ENCODE results near the gene KCNMB2. TPM values are rescaled to one million over a fixed set of nuclear protein-coding genes. Genes with fewer than 3 reads are reported as not detected.
A peak's percentile ranks its signal among the peaks of the same experiment; 100 is the strongest.

The KCNMB2 gene
- 1 to 10 TPM in 2 of 4 donors, under 1 TPM in 1, not detected in 1; 0.06 to 3.9 (median 1.4) TPM for polyA plus RNA-seq
- long read RNA-seq, donor 1, result 0 reads
- long read RNA-seq, donor 2, partial matches to known transcripts, result 0 of 1 reads
- long read RNA-seq, donor 2, other reads (novel, unspliced or antisense), result 0 of 1 reads
- long read RNA-seq, donor 3, partial matches to known transcripts, result 0 of 1 reads
- long read RNA-seq, donor 3, other reads (novel, unspliced or antisense), result 0 of 1 reads
- long read RNA-seq, donor 4, result 0 reads
- long read RNA-seq, donor 5, result 0 reads
- long read RNA-seq, donor 6, partial matches to known transcripts, result 0 of 1 reads
- long read RNA-seq, donor 6, other reads (novel, unspliced or antisense), result 0 of 1 reads
- long read RNA-seq, donor 7, result 0 reads
- long read RNA-seq, donor 8, result 0 reads
- long read RNA-seq, donor 9, partial matches to known transcripts, result 0 of 1 reads
- long read RNA-seq, donor 9, other reads (novel, unspliced or antisense), result 0 of 1 reads
- long read RNA-seq, donor 10, partial matches to known transcripts, result 0 of 3 reads
- long read RNA-seq, donor 10, other reads (novel, unspliced or antisense), result 0 of 3 reads

DNA sequence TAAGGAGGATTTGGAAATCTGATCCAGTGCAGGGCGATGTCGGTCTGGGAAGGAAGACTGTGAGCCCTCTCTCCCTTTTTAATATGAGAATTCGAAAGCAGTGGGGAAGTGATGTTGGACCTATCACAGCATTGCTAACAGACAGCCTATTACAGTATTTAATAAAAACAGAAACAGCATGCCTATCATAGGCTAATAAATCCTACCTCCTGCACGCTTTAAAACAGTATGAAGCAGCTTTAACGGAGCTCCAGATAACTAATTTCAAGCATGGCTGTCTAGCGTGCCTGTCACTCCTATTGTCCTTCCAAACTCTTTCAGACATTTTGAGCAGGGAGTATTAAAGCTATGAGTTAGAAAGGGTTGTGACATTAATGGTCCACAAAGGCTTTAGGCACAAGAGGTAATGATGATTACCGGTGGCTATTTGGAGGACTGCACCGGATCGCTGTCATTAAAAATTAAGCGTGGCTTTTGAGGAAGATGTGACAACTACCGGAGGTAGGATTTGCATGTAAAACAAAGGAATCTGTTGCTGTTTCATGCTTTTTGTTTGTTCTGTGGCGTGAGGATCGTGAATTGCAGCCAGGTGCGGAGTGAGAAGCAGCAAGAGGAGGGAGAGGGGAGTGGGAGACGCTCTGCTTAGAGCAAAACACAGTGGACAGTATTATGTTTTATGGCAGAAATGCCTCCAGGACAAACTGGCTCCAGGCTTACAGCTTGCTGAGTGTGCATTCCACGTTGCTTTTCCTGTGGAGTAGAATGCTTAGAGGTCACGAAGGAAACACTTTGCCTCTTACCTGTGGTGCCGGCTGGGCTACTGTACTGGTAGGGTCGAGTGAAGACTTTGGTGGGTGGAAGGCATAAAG is at the start of gene KCNMB2:
KCNMB2 (plus strand) TSS at position 226 of the 869 bp plus-strand sequence.
- DNase-seq, result peak; percentile 19 to 48
- FAIRE-seq, result no peak
- H3K4me3 ChIP-seq (ENCODE audit: low read depth in 1 of 3, low read length in 3 of 3), result peak within 1 kb of the TSS in 2 of 3 donors; percentile 29 to 42

GRCh38 chr3:178486903-178487302 is 49.3 kb upstream of the KCNMB2 start:
- DNase-seq, result no peak
- no peaks in the 10 kb centered on the region for H3K4me1 ChIP-seq (ENCODE audit: control insufficient read depth in 3 of 3, insufficient read depth in 2 of 3, low read depth in 1 of 3, low read length in 2 of 3)

More for the DNA sequence above, at the start of gene KCNMB2:
- Histone ChIP-seq H3K4me1 (ENCODE audit: control insufficient read depth in 3 of 3, insufficient read depth in 2 of 3, low read depth in 1 of 3, low read length in 2 of 3) (peaks cover 0 to 2% (median 0%) of the 10 kb centered on the region in 3 donors), H3K9me3 (ENCODE audit: control insufficient read depth in 2 of 2, insufficient read depth in 1 of 2, low read depth in 1 of 2, low read length in 1 of 2) (no peaks in the 10 kb centered on the region), H3K27me3 (ENCODE audit: control insufficient read depth in 3 of 3, insufficient read depth in 3 of 3, low read length in 3 of 3) (peaks cover 0 to 3% (median 0%) of the 10 kb centered on the region in 3 donors), H3K36me3 (ENCODE audit: control insufficient read depth in 3 of 3, insufficient read depth in 2 of 3, low read depth in 1 of 3, low read length in 3 of 3) (no peaks in the 10 kb centered on the region), H3K27ac (ENCODE audit: low read depth in 1 of 3, low read length in 2 of 3) (peak within 1 kb of the TSS in 1 of 3 donors; percentile 7)
- 5 to 12% (median 9%) methylated on average over 19 of the region's 19 CpGs for WGBS, 3 donors

GRCh38 chr3:178487752-178488151 is 48.5 kb upstream of the KCNMB2 start:
- FAIRE-seq (no peak), DNase-seq (no peak)
- Histone ChIP-seq H3K4me3 (ENCODE audit: low read depth in 1 of 3, low read length in 3 of 3) (no peak overlapping the region), H3K36me3 (ENCODE audit: control insufficient read depth in 3 of 3, insufficient read depth in 2 of 3, low read depth in 1 of 3, low read length in 3 of 3) (no peaks in the 10 kb centered on the region), H3K4me1 (ENCODE audit: control insufficient read depth in 3 of 3, insufficient read depth in 2 of 3, low read depth in 1 of 3, low read length in 2 of 3) (no peaks in the 10 kb centered on the region), H3K27me3 (ENCODE audit: control insufficient read depth in 3 of 3, insufficient read depth in 3 of 3, low read length in 3 of 3) (no peaks in the 10 kb centered on the region), H3K27ac (ENCODE audit: low read depth in 1 of 3, low read length in 2 of 3) (no peak overlapping the region), H3K9me3 (ENCODE audit: control insufficient read depth in 2 of 2, insufficient read depth in 1 of 2, low read depth in 1 of 2, low read length in 1 of 2) (no peaks in the 10 kb centered on the region)
- 71 to 88% (median 71%) methylated on average over 3 of the region's 3 CpGs for WGBS, 3 donors

More at GRCh38 chr3:178486903-178487302, 49.3 kb upstream of the KCNMB2 start:
- Histone ChIP-seq H3K36me3 (ENCODE audit: control insufficient read depth in 3 of 3, insufficient read depth in 2 of 3, low read depth in 1 of 3, low read length in 3 of 3) (no peaks in the 10 kb centered on the region), H3K27me3 (ENCODE audit: control insufficient read depth in 3 of 3, insufficient read depth in 3 of 3, low read length in 3 of 3) (no peaks in the 10 kb centered on the region), H3K9me3 (ENCODE audit: control insufficient read depth in 2 of 2, insufficient read depth in 1 of 2, low read depth in 1 of 2, low read length in 1 of 2) (no peaks in the 10 kb centered on the region), H3K27ac (ENCODE audit: low read depth in 1 of 3, low read length in 2 of 3) (no peak overlapping the region), H3K4me3 (ENCODE audit: low read depth in 1 of 3, low read length in 3 of 3) (no peak overlapping the region)
- no peak for FAIRE-seq

GRCh38 chr3:178491751-178492150 is 44.5 kb upstream of the KCNMB2 start:
- H3K4me3 ChIP-seq (ENCODE audit: low read depth in 1 of 3, low read length in 3 of 3), result no peak overlapping the region
- no peaks in the 10 kb centered on the region for H3K36me3 ChIP-seq (ENCODE audit: control insufficient read depth in 3 of 3, insufficient read depth in 2 of 3, low read depth in 1 of 3, low read length in 3 of 3)
- FAIRE-seq (no peak), DNase-seq (no peak)
- 56 to 76% (median 60%) methylated on average over 3 of the region's 3 CpGs for WGBS, 3 donors
- no peaks in the 10 kb centered on the region for H3K27me3 ChIP-seq (ENCODE audit: control insufficient read depth in 3 of 3, insufficient read depth in 3 of 3, low read length in 3 of 3)
- no peaks in the 10 kb centered on the region for H3K4me1 ChIP-seq (ENCODE audit: control insufficient read depth in 3 of 3, insufficient read depth in 2 of 3, low read depth in 1 of 3, low read length in 2 of 3)
- H3K9me3 ChIP-seq (ENCODE audit: control insufficient read depth in 2 of 2, insufficient read depth in 1 of 2, low read depth in 1 of 2, low read length in 1 of 2), result peaks cover 0 to 4% of the 10 kb centered on the region in 2 donors
- no peak overlapping the region for H3K27ac ChIP-seq (ENCODE audit: low read depth in 1 of 3, low read length in 2 of 3)

- H3K27me3 ChIP-seq (ENCODE audit: control insufficient read depth in 3 of 3, insufficient read depth in 3 of 3, low read length in 3 of 3), result no peaks in the 10 kb centered on the region
- DNase-seq (no peak), FAIRE-seq (no peak)
- no peaks in the 10 kb centered on the region for H3K36me3 ChIP-seq (ENCODE audit: control insufficient read depth in 3 of 3, insufficient read depth in 2 of 3, low read depth in 1 of 3, low read length in 3 of 3)
- 50 to 82% (median 60%) methylated on average over 3 of the region's 3 CpGs for WGBS, 3 donors
- peaks cover 0 to 6% of the 10 kb centered on the region in 2 donors for H3K9me3 ChIP-seq (ENCODE audit: control insufficient read depth in 2 of 2, insufficient read depth in 1 of 2, low read depth in 1 of 2, low read length in 1 of 2)
- no peak overlapping the region for H3K27ac ChIP-seq (ENCODE audit: low read depth in 1 of 3, low read length in 2 of 3)
- no peak overlapping the region for H3K4me3 ChIP-seq (ENCODE audit: low read depth in 1 of 3, low read length in 3 of 3)
- no peaks in the 10 kb centered on the region for H3K4me1 ChIP-seq (ENCODE audit: control insufficient read depth in 3 of 3, insufficient read depth in 2 of 3, low read depth in 1 of 3, low read length in 2 of 3)
Observed at GRCh38 chr3:178492491-178492890, 43.7 kb upstream of the KCNMB2 start.

GRCh38 chr3:178494386-178494785 is 41.9 kb upstream of the KCNMB2 start:
- Histone ChIP-seq H3K27me3 (ENCODE audit: control insufficient read depth in 3 of 3, insufficient read depth in 3 of 3, low read length in 3 of 3) (no peaks in the 10 kb centered on the region), H3K4me1 (ENCODE audit: control insufficient read depth in 3 of 3, insufficient read depth in 2 of 3, low read depth in 1 of 3, low read length in 2 of 3) (no peaks in the 10 kb centered on the region), H3K9me3 (ENCODE audit: control insufficient read depth in 2 of 2, insufficient read depth in 1 of 2, low read depth in 1 of 2, low read length in 1 of 2) (peaks cover 0 to 6% of the 10 kb centered on the region in 2 donors), H3K4me3 (ENCODE audit: low read depth in 1 of 3, low read length in 3 of 3) (no peak overlapping the region), H3K27ac (ENCODE audit: low read depth in 1 of 3, low read length in 2 of 3) (no peak overlapping the region), H3K36me3 (ENCODE audit: control insufficient read depth in 3 of 3, insufficient read depth in 2 of 3, low read depth in 1 of 3, low read length in 3 of 3) (no peaks in the 10 kb centered on the region)
- 65 to 80% (median 69%) methylated on average over 6 of the region's 6 CpGs for WGBS, 3 donors
- no peak for DNase-seq
- FAIRE-seq, result no peak

DNA sequence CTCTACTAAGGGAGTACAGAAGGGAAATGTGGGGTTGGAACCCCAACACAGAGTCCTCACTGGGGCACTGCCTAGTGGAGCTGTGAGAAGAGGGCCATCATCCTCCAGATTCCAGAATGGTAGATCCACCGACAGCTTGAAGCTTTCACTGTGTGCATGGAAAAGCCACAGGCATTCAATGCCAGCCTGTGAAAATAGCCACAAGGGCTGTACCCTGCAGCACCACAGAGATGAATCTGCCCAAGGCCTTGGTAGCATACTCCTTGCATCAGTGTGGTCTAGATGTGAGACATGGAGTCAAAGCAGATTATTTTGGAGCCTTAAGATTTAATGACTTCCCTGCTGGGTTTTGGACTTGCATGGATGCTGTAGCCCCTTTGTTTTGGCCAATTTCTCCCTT is 39.3 kb upstream of the KCNMB2 start:
- 94 to 100% (median 100%) methylated on average over 1 of the region's 1 CpG for WGBS, 3 donors
- H3K36me3 ChIP-seq (ENCODE audit: control insufficient read depth in 3 of 3, insufficient read depth in 2 of 3, low read depth in 1 of 3, low read length in 3 of 3), result no peaks in the 10 kb centered on the region
- H3K4me1 ChIP-seq (ENCODE audit: control insufficient read depth in 3 of 3, insufficient read depth in 2 of 3, low read depth in 1 of 3, low read length in 2 of 3), result no peaks in the 10 kb centered on the region
- H3K27me3 ChIP-seq (ENCODE audit: control insufficient read depth in 3 of 3, insufficient read depth in 3 of 3, low read length in 3 of 3), result no peaks in the 10 kb centered on the region
- peaks cover 0 to 6% of the 10 kb centered on the region in 2 donors for H3K9me3 ChIP-seq (ENCODE audit: control insufficient read depth in 2 of 2, insufficient read depth in 1 of 2, low read depth in 1 of 2, low read length in 1 of 2)
- H3K27ac ChIP-seq (ENCODE audit: low read depth in 1 of 3, low read length in 2 of 3), result no peak overlapping the region
- no peak overlapping the region for H3K4me3 ChIP-seq (ENCODE audit: low read depth in 1 of 3, low read length in 3 of 3)
- no peak for FAIRE-seq
- no peak for DNase-seq

- Histone ChIP-seq H3K4me1 (ENCODE audit: control insufficient read depth in 3 of 3, insufficient read depth in 2 of 3, low read depth in 1 of 3, low read length in 2 of 3) (no peaks in the 10 kb centered on the region), H3K27me3 (ENCODE audit: control insufficient read depth in 3 of 3, insufficient read depth in 3 of 3, low read length in 3 of 3) (no peaks in the 10 kb centered on the region), H3K36me3 (ENCODE audit: control insufficient read depth in 3 of 3, insufficient read depth in 2 of 3, low read depth in 1 of 3, low read length in 3 of 3) (no peaks in the 10 kb centered on the region), H3K9me3 (ENCODE audit: control insufficient read depth in 2 of 2, insufficient read depth in 1 of 2, low read depth in 1 of 2, low read length in 1 of 2) (peaks cover 0 to 6% of the 10 kb centered on the region in 2 donors), H3K4me3 (ENCODE audit: low read depth in 1 of 3, low read length in 3 of 3) (no peak overlapping the region), H3K27ac (ENCODE audit: low read depth in 1 of 3, low read length in 2 of 3) (no peak overlapping the region)
- DNase-seq, result no peak
- WGBS, 3 donors, result 51 to 58% (median 58%) methylated on average over 2 of the region's 2 CpGs
- FAIRE-seq, result no peak
Observed at GRCh38 chr3:178498871-178499270, 37.4 kb upstream of the KCNMB2 start.

Data from small intestine (tissue), 16 donors.